Spleen (tissue), 11 donors: ENCODE results near the gene AKAP13. TPM values are rescaled to one million over a fixed set of nuclear protein-coding genes. Genes with fewer than 3 reads are reported as not detected.

Experiments used
- DNase-seq: peaks from one replicate; pipeline ENCODE4 v3.0.0-alpha.2; 2020
- H3K27ac ChIP-seq, 8 donors: fragments of 200-600 bp; sonication (generic) in 7 of 8; 1 replicate in 4 of 8; 2 replicates in 4 of 8; pipeline versions ENCODE4 v1.5.0 to v1.8.0; 2016 to 2021; ENCODE audit warnings: inconsistent platforms in 4 of 8, mild to moderate bottlenecking in 4 of 8, moderate library complexity in 1 of 8
- H3K27me3 ChIP-seq, 7 donors: fragments of 200-600 bp; sonication (generic) in 6 of 7; replicated peaks in 1 of 7; 1 replicate in 4 of 7; 2 replicates in 3 of 7; pipeline versions ENCODE4 v1.5.0 to v1.8.0; 2016 to 2021; ENCODE audit warnings: inconsistent platforms in 3 of 7, mild to moderate bottlenecking in 1 of 7
- H3K36me3 ChIP-seq, 6 donors: fragments of 200-600 bp; sonication (generic) in 5 of 6; 1 replicate in 4 of 6; 2 replicates in 2 of 6; pipeline versions ENCODE4 v1.5.0 to v1.8.0; 2016 to 2021; ENCODE audit warnings: inconsistent platforms in 2 of 6
- H3K4me1 ChIP-seq, 6 donors: fragments of 200-600 bp; sonication (generic) in 5 of 6; 1 replicate in 3 of 6; 2 replicates in 3 of 6; pipeline versions ENCODE4 v1.5.0 to v1.8.0; 2016 to 2021; ENCODE audit warnings: inconsistent platforms in 3 of 6
- H3K4me3 ChIP-seq, 8 donors: fragments of 200-600 bp; sonication (generic) in 7 of 8; 1 replicate in 4 of 8; 2 replicates in 4 of 8; pipeline versions ENCODE4 v1.5.0 to v1.8.0; 2016 to 2021; ENCODE audit warnings: inconsistent platforms in 4 of 8, mild to moderate bottlenecking in 4 of 8, moderate library complexity in 2 of 8
- H3K9me3 ChIP-seq, 8 donors: fragments of 200-600 bp; sonication (generic) in 7 of 8; 1 replicate in 4 of 8; 2 replicates in 4 of 8; pipeline versions ENCODE4 v1.5.0 to v1.8.0; 2016 to 2021; ENCODE audit warnings: inconsistent platforms in 4 of 8
- POLR2A ChIP-seq, 3 donors: fragments of 450-650 bp; IDR thresholded peaks; one replicate each; pipeline ENCODE4 v1.5.1; 2017; ENCODE audit warnings: antibody characterized with exemption in 3 of 3, mild to moderate bottlenecking in 1 of 3
- POLR2AphosphoS5 ChIP-seq, 3 donors: sonication (generic); formaldehyde crosslinking; IDR thresholded peaks; one replicate each; pipeline ENCODE4 v1.5.1; 2017; ENCODE audit warnings: antibody characterized with exemption in 3 of 3
- WGBS, 5 donors: extraction: QIAGEN DNeasy Blood & Tissue Kit in 3 of 5; methylation state at CpG; one replicate each; pipeline versions ENCODE4 v1.1.5 to v1.1.7; 2013 to 2018; 5-methylcytosine and 5-hydroxymethylcytosine counted together
- intact Hi-C: fragments of 100-400 bp; cut with DNase I; formaldehyde crosslinking; loops from one replicate; pipeline ENCODE4 v1.15.0; 2023; ENCODE audit warnings: low total_unique reads
- polyA plus RNA-seq, 3 donors: library from polyadenylated mRNA; stranded (reverse); fragments of 200-250 nt; gene quantifications; one replicate each; pipeline ENCODE4 v1.2.1, GENCODE V29; 2013
- total RNA-seq, 7 donors: library from RNA; depleted of rRNA in 3 of 7; stranded (reverse); fragments of >200 nt in 3 of 7; fragmentation: NEBNext Ultra II Directional in 4 of 7; extraction: Animal tissue kit (Norgen Biotek cat#: 25700) in 4 of 7; gene quantifications; one replicate each; pipeline versions ENCODE4 v1.1.0 to v1.2.1, GENCODE V29; 2016 to 2021
- TF ChIP-seq, protein P1 (sequence below), 11 experiments: fragments of 200-600 bp in 7 of 11; fragments of 450-650 bp in 4 of 11; sonication (generic) in 4 of 11; IDR thresholded peaks in 8 of 11; conservative IDR thresholded peaks in 3 of 11; 1 replicate in 7 of 11; 2 replicates in 4 of 11; pipeline versions ENCODE4 v1.4.0 to v1.8.0; 2016 to 2021; ENCODE audit warnings: antibody characterized with exemption in 11 of 11, inconsistent platforms in 4 of 11, mild to moderate bottlenecking in 1 of 11
- donor health status: healthy with polysubstance abuse.
- donor health status: DM: no; HTN: no; CAD: no; lungs with moderate emphysema.
- donor health status: DM: no; HTN: no; CAD: no.
- donor health status: Bipolar disorder and iron deficiency.
- donor health status: healthy.
- donor health status: DM: no; HTN: no; CAD: no.
- donor health status: DM: yes; HTN: yes; CAD: no.

AKAP13 gene
- total and polyA plus RNA-seq, 10 donors = 35.4 to 413 (median 260) TPM

DNA sequence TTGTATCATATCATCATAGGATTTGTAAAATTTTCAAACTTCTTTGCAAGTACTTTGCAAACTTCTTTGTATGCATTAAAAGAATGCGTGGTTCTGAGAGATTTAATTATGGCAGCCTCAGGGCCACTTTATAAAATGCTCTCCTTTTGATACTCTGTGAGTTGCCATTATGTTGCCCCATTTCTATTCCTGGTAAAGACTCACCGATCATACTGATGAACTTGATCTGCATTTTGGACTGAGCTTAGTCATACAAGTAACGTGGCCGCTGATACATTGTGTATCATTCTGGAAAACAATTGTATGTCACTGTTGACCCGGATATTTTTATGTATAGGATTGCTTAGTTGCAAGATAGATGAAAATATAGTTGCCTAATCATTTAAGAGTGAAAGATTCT lies 38.8 kb downstream of the AKAP13 start:
- intact Hi-C loops = no loop called here
- Histone ChIP-seq H3K27me3 (no peaks in the 10 kb centered on the region), H3K4me3 (no peak overlapping the region), H3K9me3 (no peaks in the 10 kb centered on the region), H3K27ac (no peak overlapping the region), H3K36me3 (no peaks in the 10 kb centered on the region), H3K4me1 (peaks cover 17 to 63% (median 33%) of the 10 kb centered on the region in 6 donors)
- no peak for DNase-seq
- TF ChIP-seq, protein P1, sequence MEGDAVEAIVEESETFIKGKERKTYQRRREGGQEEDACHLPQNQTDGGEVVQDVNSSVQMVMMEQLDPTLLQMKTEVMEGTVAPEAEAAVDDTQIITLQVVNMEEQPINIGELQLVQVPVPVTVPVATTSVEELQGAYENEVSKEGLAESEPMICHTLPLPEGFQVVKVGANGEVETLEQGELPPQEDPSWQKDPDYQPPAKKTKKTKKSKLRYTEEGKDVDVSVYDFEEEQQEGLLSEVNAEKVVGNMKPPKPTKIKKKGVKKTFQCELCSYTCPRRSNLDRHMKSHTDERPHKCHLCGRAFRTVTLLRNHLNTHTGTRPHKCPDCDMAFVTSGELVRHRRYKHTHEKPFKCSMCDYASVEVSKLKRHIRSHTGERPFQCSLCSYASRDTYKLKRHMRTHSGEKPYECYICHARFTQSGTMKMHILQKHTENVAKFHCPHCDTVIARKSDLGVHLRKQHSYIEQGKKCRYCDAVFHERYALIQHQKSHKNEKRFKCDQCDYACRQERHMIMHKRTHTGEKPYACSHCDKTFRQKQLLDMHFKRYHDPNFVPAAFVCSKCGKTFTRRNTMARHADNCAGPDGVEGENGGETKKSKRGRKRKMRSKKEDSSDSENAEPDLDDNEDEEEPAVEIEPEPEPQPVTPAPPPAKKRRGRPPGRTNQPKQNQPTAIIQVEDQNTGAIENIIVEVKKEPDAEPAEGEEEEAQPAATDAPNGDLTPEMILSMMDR (IDR thresholded peaks at IDR 0.05 in 8 of 11, conservative IDR thresholded peaks at IDR 0.05 in 3 of 11) = no peak
- TF ChIP-seq POLR2A (IDR thresholded peaks at IDR 0.05) = no peak
- no peak for TF ChIP-seq POLR2AphosphoS5 (IDR thresholded peaks at IDR 0.05)
- WGBS, 5 donors = 76 to 86% (median 85%) methylated on average over 5 of the region's 5 CpGs

GRCh38 chr15:85421116-85421925 lies 40.9 kb downstream of the AKAP13 start:
- intact Hi-C loops = no loop called here
- DNase-seq = no peak
- H3K4me1 ChIP-seq = peaks cover 11 to 58% (median 28%) of the 10 kb centered on the region in 6 donors
- H3K27ac ChIP-seq = no peak overlapping the region
- no peaks in the 10 kb centered on the region for H3K9me3 ChIP-seq
- TF ChIP-seq POLR2AphosphoS5 (IDR thresholded peaks at IDR 0.05) (no peak), POLR2A (IDR thresholded peaks at IDR 0.05) (no peak)
- TF ChIP-seq, protein P1 (IDR thresholded peaks at IDR 0.05 in 8 of 11, conservative IDR thresholded peaks at IDR 0.05 in 3 of 11) = no peak
- no peak overlapping the region for H3K4me3 ChIP-seq
- no peaks in the 10 kb centered on the region for H3K36me3 ChIP-seq
- WGBS, 5 donors = 79 to 86% (median 81%) methylated on average over 10 of the region's 10 CpGs
- H3K27me3 ChIP-seq = no peaks in the 10 kb centered on the region

GRCh38 chr15:85422607-85423006 lies 42.2 kb downstream of the AKAP13 start:
- H3K27me3 ChIP-seq = no peaks in the 10 kb centered on the region
- no peaks in the 10 kb centered on the region for H3K36me3 ChIP-seq
- no peaks in the 10 kb centered on the region for H3K9me3 ChIP-seq
- TF ChIP-seq POLR2A (IDR thresholded peaks at IDR 0.05) = no peak
- TF ChIP-seq, protein P1 (IDR thresholded peaks at IDR 0.05 in 8 of 11, conservative IDR thresholded peaks at IDR 0.05 in 3 of 11) = no peak
- intact Hi-C loops = no loop called here
- 93 to 98% (median 97%) methylated on average over 2 of the region's 2 CpGs for WGBS, 5 donors
- H3K4me1 ChIP-seq = peaks cover 11 to 56% (median 29%) of the 10 kb centered on the region in 6 donors
- H3K27ac ChIP-seq = no peak overlapping the region
- H3K4me3 ChIP-seq = no peak overlapping the region
- no peak for DNase-seq

DNA sequence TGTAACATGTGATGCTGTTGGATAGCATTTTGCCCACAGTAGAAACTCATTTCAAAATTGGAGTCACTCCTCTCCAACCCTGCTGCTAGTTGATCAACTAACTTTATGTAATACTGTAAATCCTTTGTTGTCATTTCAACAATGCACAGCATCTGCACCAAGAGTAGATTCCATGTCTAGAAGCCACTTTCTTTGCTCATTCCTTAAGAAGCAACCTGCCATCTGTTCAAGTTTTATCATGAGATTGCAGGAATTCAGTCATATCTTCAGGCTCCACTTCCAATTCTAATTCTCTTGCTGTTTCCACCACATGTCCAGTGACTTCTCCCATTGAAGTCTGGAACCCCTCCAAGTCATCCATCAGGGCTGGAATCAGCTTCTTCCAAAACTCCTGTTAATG lies 42.9 kb downstream of the AKAP13 start:
- H3K4me3 ChIP-seq = no peak overlapping the region
- H3K9me3 ChIP-seq = no peaks in the 10 kb centered on the region
- no peaks in the 10 kb centered on the region for H3K36me3 ChIP-seq
- TF ChIP-seq POLR2AphosphoS5 (IDR thresholded peaks at IDR 0.05) (no peak), POLR2A (IDR thresholded peaks at IDR 0.05) (no peak)
- TF ChIP-seq, protein P1 (IDR thresholded peaks at IDR 0.05 in 8 of 11, conservative IDR thresholded peaks at IDR 0.05 in 3 of 11) = no peak
- no peak for DNase-seq
- peaks cover 11 to 61% (median 30%) of the 10 kb centered on the region in 6 donors for H3K4me1 ChIP-seq
- H3K27me3 ChIP-seq = no peaks in the 10 kb centered on the region
- intact Hi-C loops = no loop called here
- H3K27ac ChIP-seq = no peak overlapping the region
